NT2/D1 (cell line): Measurements from ENCODE around the gene SYT1.

Experiments
- DNase-seq: peaks from one replicate; pipeline ENCODE4 v3.0.0-alpha.2; 2011; ENCODE audit warnings: low read depth, low spot score
- H3K27me3 ChIP-seq: 2 replicates; pipeline ENCODE4 v1.6.0; 2011; ENCODE audit warnings: mild to moderate bottlenecking; ENCODE audit not compliant: insufficient read length, insufficient read depth
- H3K36me3 ChIP-seq: 2 replicates; pipeline ENCODE4 v1.6.1; 2011; ENCODE audit warnings: mild to moderate bottlenecking, low read length, mixed read lengths; ENCODE audit not compliant: insufficient read depth, insufficient read length
- H3K4me1 ChIP-seq: 2 replicates; pipeline ENCODE4 v1.5.1; 2011; ENCODE audit not compliant: insufficient read depth, insufficient read length
- H3K4me3 ChIP-seq: 2 replicates; pipeline ENCODE4 v1.5.1; 2011; ENCODE audit warnings: low read depth; ENCODE audit not compliant: insufficient read length
- H3K9ac ChIP-seq: 2 replicates; pipeline ENCODE4 v1.6.0; 2011; ENCODE audit warnings: low read depth; ENCODE audit not compliant: insufficient read length
- H3K9me3 ChIP-seq: 2 replicates; pipeline ENCODE4 v1.5.1; 2011; ENCODE audit warnings: mild to moderate bottlenecking, low read length; ENCODE audit not compliant: insufficient read depth
- SUZ12 ChIP-seq: IDR thresholded peaks from 2 replicates; pipeline ENCODE4 v1.6.1; 2011; ENCODE audit not compliant: insufficient read length, insufficient read depth; ENCODE audit errors: extremely low read depth
- YY1 ChIP-seq: IDR thresholded peaks from 2 replicates; pipeline ENCODE4 v1.6.1; 2011; ENCODE audit not compliant: insufficient read length, insufficient read depth
- ZNF274 ChIP-seq: IDR thresholded peaks from 2 replicates; pipeline ENCODE4 v1.6.1; 2011; ENCODE audit warnings: mild to moderate bottlenecking, low read depth, low read length

The SYT1 gene

GRCh38 chr12:79454338-79454843 lies 589.8 kb downstream of the SYT1 start:
- H3K9me3 ChIP-seq: no peaks in the 10 kb centered on the region
- TF ChIP-seq SUZ12 (no peak), YY1 (no peak), ZNF274 (no peak)
- H3K4me1 ChIP-seq: no peaks in the 10 kb centered on the region
- no peaks in the 10 kb centered on the region for H3K27me3 ChIP-seq
- no peak overlapping the region for H3K9ac ChIP-seq
- no peaks in the 10 kb centered on the region for H3K36me3 ChIP-seq
- no peak for DNase-seq
- H3K4me3 ChIP-seq: no peak overlapping the region

GRCh38 chr12:79455286-79455685 lies 590.7 kb downstream of the SYT1 start:
- H3K4me3 ChIP-seq: no peak overlapping the region
- no peak for TF ChIP-seq YY1
- no peak for TF ChIP-seq SUZ12
- no peak for TF ChIP-seq ZNF274
- H3K4me1 ChIP-seq: no peaks in the 10 kb centered on the region
- DNase-seq: no peak
- no peaks in the 10 kb centered on the region for H3K27me3 ChIP-seq
- H3K9me3 ChIP-seq: no peaks in the 10 kb centered on the region
- no peaks in the 10 kb centered on the region for H3K36me3 ChIP-seq
- H3K9ac ChIP-seq: no peak overlapping the region

GRCh38 chr12:79482323-79482722 lies 617.7 kb downstream of the SYT1 start:
- Histone ChIP-seq H3K27me3 (no peaks in the 10 kb centered on the region), H3K9me3 (no peaks in the 10 kb centered on the region; the same call in 1 of the 2 replicates), H3K9ac (no peak overlapping the region), H3K36me3 (no peaks in the 10 kb centered on the region), H3K4me1 (no peaks in the 10 kb centered on the region), H3K4me3 (no peak overlapping the region)
- DNase-seq: no peak
- TF ChIP-seq YY1: no peak

- H3K4me3 ChIP-seq: no peak overlapping the region
- H3K9me3 ChIP-seq: no peaks in the 10 kb centered on the region; the same call in 1 of the 2 replicates
- no peaks in the 10 kb centered on the region for H3K36me3 ChIP-seq
- H3K27me3 ChIP-seq: no peaks in the 10 kb centered on the region
- no peaks in the 10 kb centered on the region for H3K4me1 ChIP-seq
- TF ChIP-seq ZNF274 (no peak), YY1 (no peak), SUZ12 (no peak)
- H3K9ac ChIP-seq: no peak overlapping the region
- DNase-seq: no peak
Observed at GRCh38 chr12:79482921-79483320, 618.3 kb downstream of the SYT1 start.

- H3K27me3 ChIP-seq: no peaks in the 10 kb centered on the region
- H3K36me3 ChIP-seq: no peaks in the 10 kb centered on the region
- no peak overlapping the region for H3K4me3 ChIP-seq
- H3K4me1 ChIP-seq: no peaks in the 10 kb centered on the region
- H3K9ac ChIP-seq: no peak overlapping the region
- no peak for DNase-seq
- no peaks in the 10 kb centered on the region; the same call in 1 of the 2 replicates for H3K9me3 ChIP-seq
- TF ChIP-seq YY1 (no peak), SUZ12 (no peak), ZNF274 (no peak)
Observed at GRCh38 chr12:79486154-79486553, 621.6 kb downstream of the SYT1 start.

GRCh38 chr12:79487386-79488110 lies 623.0 kb downstream of the SYT1 start:
- Histone ChIP-seq H3K9me3 (no peaks in the 10 kb centered on the region; the same call in 1 of the 2 replicates), H3K4me1 (no peaks in the 10 kb centered on the region), H3K9ac (no peak overlapping the region), H3K27me3 (no peaks in the 10 kb centered on the region), H3K36me3 (no peaks in the 10 kb centered on the region), H3K4me3 (no peak overlapping the region)
- TF ChIP-seq SUZ12 (no peak), ZNF274 (no peak), YY1 (no peak)
- no peak for DNase-seq
